Ishikawa (cell line): ENCODE measurements around the gene SLC24A3.

Experiments
- CEBPB ChIP-seq: IDR thresholded peaks from 2 replicates; pipeline ENCODE4 v1.6.1; 2012
- TAF1 ChIP-seq: IDR thresholded peaks from 2 replicates; pipeline ENCODE4 v1.6.1; 2012; ENCODE audit warnings: low read depth, mild to moderate bottlenecking

DNA sequence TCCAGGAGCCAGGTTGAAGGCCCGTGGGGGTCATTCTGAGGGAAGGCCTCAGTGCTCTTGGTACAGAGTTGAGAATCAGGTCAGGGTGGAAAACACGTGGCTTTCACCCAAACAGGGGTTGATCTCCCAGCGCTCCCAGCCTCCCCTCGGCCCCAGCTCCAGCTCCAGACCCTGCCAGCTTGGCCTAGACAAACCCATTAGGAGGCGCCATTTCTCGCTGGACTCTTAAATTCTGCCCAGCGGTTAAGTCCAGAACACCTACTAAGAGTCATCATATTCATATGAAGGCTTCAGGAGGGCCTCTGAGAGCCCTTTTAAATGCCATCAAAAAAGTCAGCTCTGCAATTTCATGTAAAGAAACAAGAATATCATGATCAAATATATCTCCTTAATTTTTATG is 387.6 kb downstream of the SLC24A3 start:
- TF ChIP-seq TAF1 (no peak), CEBPB (no peak)
